GM19193 (cell line): Measurements from ENCODE around the gene SLC4A9.

Source experiments
- POLR2A ChIP-seq: IDR thresholded peaks from 4 replicates; pipeline ENCODE4 v1.6.1; 2011; ENCODE audit not compliant: insufficient read depth, insufficient read length; ENCODE audit errors: extremely low read depth

The SLC4A9 gene

DNA sequence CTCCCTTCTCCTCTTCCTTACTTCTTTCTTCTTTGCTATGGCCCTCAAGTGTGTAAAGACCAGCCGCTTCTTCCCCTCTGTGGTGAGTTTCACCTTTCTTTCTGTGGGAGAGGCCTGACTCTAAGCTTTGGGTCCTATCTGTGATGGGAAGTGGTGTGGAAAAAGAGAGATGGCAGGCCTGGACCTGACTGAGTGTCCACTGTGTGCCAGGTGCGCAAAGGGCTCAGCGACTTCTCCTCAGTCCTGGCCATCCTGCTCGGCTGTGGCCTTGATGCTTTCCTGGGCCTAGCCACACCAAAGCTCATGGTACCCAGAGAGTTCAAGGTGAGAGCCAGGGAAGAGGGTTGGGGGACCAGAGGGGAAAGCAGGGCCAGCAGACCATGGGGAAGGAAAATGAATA, 5.9 kb downstream of the SLC4A9 start:
- TF ChIP-seq POLR2A: no peak

- no peak for TF ChIP-seq POLR2A
These were observed 6.7 kb downstream of the SLC4A9 start for GRCh38 chr5:140366589-140367255.

- no peak for TF ChIP-seq POLR2A
These were observed 7.4 kb downstream of the SLC4A9 start for GRCh38 chr5:140367256-140368013.

GRCh38 chr5:140371356-140372151, 11.6 kb downstream of the SLC4A9 start:
- TF ChIP-seq POLR2A: no peak

GRCh38 chr5:140372971-140373487, 13.0 kb downstream of the SLC4A9 start:
- no peak for TF ChIP-seq POLR2A

DNA sequence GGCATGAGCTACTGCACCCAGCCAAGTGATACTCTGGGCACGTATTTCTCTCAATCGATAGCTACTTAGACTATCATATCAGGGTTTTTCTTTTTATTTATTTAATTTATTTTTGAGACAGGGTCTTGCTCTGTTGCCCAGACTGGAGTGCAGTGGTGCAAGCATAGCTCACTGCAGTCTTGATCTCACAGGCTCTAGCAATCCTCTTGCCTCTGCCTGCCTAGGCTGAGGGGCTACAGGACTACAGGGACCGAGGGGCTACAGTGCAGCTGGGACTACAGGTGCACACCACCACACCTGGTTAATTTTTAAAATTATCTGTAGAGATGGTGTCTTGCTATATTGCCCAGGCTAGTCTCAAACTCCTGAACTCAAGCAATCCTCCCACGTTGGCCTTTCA, 21.4 kb downstream of the SLC4A9 start:
- TF ChIP-seq POLR2A: no peak

DNA sequence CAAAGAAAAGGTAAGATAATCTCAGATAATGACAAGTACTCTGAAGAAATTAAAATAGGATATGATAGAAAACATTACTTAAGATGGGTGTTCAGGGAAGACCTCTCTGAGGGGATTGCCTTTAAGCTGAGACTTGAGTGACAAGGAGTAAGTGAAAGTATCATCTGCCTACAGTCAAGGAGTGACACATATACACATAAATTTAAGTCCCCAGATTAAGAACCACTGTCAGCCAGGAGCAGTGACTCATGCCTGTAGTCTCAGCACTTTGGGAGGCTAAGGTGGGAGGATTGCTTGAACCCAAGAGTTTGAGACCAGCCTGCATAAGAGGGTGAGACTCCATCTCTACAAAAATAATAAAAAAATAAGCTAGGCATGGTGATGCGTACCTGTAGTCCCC, 22.0 kb downstream of the SLC4A9 start:
- TF ChIP-seq POLR2A: no peak

DNA sequence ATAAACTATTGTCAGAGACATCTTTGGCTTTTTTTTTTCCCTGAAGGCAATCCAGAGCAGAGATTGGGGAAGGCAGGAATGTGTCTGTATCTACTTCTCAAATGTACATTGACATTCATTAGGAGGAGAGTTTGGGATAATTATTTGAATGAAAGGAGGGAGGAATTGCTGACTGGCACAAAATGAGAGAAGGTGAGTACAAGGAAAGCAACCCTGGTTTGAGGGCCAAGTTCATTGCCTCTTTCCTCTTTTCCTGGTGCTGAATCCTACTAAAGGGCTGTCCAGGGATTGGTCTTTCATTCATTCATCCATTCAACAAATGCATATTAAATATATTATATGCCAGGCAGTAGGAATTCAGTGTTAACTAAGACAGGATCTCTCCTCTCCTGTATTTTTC, 22.9 kb downstream of the SLC4A9 start:
- TF ChIP-seq POLR2A: no peak

- no peak for TF ChIP-seq POLR2A
These were observed 23.3 kb downstream of the SLC4A9 start for GRCh38 chr5:140383300-140383699.

- no peak for TF ChIP-seq POLR2A
These were observed 28.1 kb downstream of the SLC4A9 start for GRCh38 chr5:140388052-140388451.

DNA sequence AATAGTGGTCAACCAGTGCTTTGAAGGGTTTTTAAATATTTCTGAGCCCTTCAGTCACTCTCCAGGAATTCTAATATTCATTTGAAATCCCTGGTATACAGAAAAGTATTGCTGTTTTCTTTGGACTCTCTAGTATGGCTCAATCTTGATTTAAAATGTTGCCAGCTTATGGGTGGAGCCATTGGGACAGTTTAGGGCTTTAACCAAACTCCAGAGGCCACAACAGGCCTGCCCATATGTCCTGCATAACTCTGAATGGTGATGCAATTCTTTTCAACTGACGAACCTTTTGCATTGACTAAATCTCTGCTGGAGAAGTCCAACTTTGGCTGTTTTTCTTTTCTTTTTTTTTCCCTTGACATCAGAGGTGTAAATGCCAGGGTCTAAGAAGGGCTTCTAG, 31.3 kb downstream of the SLC4A9 start:
- TF ChIP-seq POLR2A: no peak

GRCh38 chr5:140391732-140392131, 31.7 kb downstream of the SLC4A9 start:
- no peak for TF ChIP-seq POLR2A

GRCh38 chr5:140393738-140394137, 33.7 kb downstream of the SLC4A9 start:
- TF ChIP-seq POLR2A: no peak

DNA sequence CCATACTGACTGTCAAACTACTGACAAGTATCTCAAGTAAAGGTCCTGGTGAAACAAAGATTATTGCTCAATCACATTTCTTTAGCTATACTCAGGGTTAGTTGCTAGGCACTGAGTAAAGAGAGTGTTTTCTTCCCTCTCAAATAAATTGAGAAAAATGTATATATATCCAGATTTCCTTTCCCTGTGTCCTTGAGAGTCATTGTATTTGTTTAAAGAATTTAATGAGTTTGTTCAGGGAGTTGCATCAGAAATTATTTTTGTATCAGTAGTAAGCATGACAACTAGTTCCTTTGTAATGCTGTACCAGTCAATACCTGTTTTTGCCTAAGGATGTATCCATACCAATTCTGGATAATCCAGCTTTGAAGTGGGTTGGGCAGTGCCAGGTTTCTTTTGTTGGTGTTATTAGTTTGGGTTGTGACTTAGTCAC, 38.4 kb downstream of the SLC4A9 start:
- TF ChIP-seq POLR2A: no peak

DNA sequence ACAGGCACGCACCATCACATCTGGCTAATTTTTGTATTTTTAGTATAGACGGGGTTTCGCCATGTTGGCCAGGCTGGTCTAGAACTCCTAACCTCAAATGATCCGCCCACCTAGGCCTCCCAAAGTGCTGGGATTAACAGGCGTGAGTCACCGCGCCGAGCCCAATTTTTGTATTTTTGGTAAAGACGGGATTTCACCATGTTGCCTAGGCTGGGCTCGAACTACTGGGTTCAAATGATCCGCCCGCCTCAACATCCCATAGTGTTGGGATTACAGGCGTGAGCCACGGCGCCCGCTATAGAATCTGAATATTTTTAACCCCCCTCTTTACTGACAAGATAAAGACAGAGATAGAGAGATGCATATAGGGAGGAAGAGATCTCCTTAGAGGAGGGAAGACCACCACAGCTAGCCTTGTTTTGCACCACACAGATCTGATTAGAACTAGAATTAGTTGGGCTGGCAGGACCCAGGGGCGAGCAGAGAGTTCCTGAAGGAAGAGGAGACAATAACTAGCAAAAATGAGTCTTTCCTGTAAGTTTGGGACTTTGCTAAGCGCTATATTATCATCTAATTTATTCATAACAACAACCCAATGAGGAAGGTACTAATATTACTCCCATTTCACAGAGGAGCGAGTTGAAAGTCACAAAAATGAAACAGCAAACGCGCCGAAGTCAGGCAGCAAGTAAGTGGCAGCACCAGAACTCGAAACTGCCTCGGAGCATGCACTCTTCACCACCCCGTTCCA, 40.2 kb downstream of the SLC4A9 start:
- TF ChIP-seq POLR2A: no peak

DNA sequence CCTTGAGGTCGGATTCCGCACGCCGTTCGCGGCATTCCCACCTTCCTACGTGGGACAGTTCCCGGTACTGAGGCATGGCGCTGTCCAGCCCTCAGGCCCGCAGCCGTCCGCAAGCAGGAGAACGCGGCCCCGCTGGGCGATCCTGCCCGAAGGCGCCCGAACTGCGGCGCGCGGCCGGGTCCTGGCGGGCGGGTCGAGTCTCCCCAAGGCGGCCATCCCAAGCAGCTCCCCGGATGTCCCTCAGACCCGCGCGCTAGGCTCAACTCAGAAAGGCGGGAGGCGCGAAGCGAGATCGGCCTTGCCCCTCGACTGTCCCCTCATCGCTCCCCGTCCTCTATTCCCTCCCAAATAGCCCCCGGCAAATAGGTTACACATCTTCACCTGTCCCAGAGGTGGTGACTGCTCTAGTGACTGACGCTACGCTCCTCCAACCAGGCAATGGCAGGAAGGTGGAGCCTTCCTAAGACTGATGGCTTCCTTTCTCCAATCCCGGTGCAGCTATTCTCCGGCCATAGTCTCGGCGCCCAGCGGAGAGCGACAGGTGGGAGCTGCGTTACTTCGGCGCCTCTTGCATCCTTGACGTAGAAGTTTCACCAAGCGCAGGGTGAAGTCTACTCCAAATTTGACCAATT, 40.9 kb downstream of the SLC4A9 start:
- TF ChIP-seq POLR2A: peak; percentile 83
